HG02943 (cell line): ENCODE measurements around the gene CORO1C.
A peak's percentile ranks its signal among the peaks of the same experiment; 100 is the strongest.
"Not testable (repeated sequence)": the region's sequence is repeated elsewhere in the genome, so short reads cannot be mapped to it uniquely, and the experiment has no call there.

Source experiments
- ATAC-seq: cut with Tn5 transposase; IDR thresholded peaks from one replicate; pipeline ENCODE4 v1.9.1; 2021; ENCODE audit warnings: mild to moderate bottlenecking, low read depth, moderate library complexity; ENCODE audit not compliant: unreplicated experiment

CORO1C gene

DNA sequence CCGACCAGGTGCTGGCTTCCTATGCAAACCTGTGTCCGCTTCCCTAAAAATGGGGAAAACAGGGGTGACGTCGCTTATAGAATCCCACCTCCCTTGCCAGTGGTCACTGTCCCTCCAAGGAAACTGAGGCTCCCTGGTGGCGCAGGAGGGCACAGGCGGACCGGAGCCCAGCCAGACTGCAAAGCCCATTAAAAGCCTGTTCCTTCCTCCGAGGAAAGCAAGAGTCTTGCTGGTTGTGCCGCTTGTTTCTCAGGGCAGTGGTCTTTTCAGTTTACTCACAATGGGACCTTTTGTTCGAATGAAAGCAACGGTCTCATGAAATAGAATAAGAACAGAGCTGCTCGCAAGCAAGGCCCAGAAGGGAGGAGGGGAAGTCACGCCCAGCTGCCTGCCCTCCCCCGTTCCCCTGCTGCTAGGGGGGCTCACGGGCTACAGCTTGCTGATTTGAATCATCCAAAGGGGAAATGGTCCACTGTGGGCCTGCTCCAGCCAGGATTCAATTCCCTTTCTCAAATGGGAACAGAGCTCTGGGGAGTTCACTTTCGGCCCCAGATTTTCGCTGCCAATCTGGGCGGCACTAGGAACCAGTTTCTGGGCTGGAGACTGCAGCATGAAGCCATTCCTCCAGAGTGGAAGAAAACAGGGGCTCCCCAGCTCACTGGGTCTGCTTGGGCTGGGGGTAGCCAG lies 93.0 kb downstream of the CORO1C start:
- ATAC-seq = no peak

DNA sequence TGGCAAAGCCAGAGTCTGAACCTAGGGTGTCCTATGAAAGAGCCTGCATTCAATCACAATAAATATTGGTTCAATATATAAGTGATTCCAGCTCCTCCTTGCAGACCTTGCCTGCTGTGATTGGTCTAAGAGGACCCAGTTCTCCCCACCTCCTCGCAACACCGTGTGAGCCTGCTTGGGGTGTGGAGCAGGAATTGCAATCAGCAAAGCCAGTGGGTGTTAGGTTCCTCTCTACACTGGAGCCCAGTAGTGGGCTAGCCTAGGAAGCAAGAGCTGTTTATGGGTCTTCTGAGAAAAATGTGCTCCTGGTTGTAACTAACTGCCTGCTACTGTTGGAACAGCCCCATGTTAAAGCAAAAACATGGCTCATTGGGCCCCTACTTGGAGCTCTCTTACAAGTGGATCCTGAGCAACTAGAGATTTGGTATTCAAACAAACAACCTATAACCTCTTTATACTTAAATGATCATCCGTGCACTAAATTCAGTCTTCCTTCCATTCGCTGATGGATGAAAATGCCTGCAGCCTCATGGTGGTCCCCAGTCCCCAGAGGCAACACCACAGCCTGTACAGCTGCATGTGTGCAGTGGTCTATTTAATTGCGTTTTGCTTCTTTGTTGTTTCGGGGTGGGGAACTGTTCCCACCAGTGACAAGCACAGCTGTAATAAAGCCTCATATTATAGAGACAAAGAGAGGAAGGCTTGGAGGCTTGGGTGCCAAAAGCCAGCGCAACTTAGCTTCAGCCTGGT lies 93.9 kb downstream of the CORO1C start:
- no peak for ATAC-seq

GRCh38 chr12:108635997-108636808 lies 95.1 kb downstream of the CORO1C start:
- no peak for ATAC-seq

DNA sequence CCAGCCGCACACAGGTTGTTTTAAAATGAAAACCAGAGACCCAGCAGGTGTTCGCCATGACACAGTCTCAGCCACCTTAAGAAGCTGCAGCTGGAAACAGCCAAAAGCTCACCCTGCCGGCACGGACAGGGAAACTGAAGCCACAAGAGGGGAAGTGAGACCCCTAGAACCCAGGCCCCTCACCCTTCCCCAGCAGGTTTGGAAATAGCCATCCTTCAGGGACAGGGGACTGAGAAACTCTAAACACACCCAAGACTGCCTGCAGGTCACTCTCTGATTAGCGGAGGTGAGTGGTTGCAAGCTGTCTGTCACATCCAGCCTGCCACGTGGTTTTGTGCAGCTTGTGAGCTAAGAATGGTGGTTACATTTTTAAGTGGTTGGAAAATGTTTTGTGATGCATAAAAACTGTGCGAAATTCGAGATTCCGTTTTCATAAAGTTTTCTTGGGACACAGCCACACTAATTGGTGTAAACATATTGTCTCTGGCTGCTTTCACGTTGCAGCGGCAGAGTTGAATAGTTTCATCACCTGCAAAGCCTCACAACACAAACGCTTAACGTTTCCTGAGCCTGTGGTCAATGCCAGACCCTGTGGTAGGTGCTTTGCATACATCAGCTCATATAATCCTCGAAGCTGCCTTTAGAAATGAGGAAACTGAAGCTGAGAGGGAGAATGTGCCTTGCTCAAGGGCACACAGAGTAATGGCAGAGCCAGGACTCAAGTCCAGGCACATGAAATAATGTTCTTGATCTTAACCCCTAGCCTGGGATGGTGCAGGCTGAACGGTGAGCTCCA lies 95.9 kb downstream of the CORO1C start:
- ATAC-seq = peak; percentile 42

DNA sequence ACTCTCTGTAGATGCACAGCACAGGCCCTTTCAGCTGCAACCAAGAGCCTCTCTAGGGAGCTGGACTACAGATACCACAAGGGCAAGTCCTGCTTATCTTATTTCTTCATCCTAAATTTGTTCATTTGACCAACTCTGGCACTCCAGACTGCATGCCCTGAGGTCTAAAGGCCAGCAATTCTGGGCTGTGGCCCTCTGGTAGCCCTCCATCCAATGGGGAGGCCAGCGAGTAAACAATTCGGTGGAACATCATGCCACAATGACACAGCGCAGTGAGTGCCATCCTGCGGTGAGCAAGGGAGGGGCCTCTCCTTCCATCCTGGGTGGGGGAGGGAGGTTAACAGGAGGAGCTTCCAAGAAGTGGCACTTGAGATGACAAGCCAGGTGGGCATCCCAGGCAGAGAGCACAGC lies 97.0 kb downstream of the CORO1C start:
- ATAC-seq = no peak

- peak; percentile 50 for ATAC-seq
These were observed 97.6 kb downstream of the CORO1C start, which contains the start of gene SELPLG for GRCh38 chr12:108633534-108634248. Gene SELPLG, minus strand, starts transcription at chr12:108633894. Its CDS starts 9,587 bp downstream, at chr12:108624307.

DNA sequence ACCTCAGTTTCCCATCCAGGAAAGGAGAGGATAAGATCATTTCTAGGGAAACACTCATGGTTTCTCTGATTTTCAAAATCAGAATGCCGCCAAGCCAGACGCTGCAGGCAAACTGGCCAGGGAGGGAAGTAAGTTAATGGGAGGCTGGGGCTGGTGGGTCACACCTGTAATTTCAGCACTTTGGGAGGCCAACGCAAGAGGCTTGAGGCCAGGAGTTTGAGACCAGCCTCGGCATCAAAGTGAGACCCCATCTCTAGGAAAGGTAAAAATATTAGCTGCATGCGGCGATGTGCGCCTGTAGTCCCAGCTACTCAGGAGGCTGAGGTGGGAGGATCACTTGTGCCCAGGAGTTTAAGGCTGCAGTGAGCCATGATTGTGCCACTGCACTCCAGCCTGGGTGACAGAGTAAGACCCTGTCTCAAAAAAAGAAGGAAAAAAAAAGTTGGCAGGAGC lies 98.2 kb downstream of the CORO1C start:
- ATAC-seq = no peak

GRCh38 chr12:108631261-108631660 lies 100.1 kb downstream of the CORO1C start:
- not testable (repeated sequence) for ATAC-seq

- ATAC-seq = no peak
These were observed 100.7 kb downstream of the CORO1C start for GRCh38 chr12:108630481-108631207.

- no peak for ATAC-seq
These were observed 101.4 kb downstream of the CORO1C start for GRCh38 chr12:108629824-108630476.

DNA sequence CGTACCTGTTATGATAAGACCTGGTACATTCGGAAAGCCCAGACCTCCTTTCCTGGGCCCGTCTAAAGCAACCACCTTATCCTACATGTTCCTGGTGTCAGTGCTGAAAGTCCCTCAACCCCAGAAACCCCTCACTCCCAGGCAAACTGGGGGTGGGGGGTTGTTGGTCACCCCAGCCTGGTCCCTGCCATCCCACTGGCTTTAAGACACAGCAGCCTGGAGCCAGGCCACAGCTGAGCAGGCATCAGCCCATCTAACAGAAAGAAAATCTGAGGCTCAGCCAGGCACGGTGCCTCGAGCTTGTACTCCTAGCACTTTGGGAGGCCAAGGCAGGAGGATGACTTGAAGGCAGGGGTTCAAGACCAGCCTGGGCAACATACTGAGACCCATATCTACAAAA lies 102.2 kb downstream of the CORO1C start:
- no peak for ATAC-seq

DNA sequence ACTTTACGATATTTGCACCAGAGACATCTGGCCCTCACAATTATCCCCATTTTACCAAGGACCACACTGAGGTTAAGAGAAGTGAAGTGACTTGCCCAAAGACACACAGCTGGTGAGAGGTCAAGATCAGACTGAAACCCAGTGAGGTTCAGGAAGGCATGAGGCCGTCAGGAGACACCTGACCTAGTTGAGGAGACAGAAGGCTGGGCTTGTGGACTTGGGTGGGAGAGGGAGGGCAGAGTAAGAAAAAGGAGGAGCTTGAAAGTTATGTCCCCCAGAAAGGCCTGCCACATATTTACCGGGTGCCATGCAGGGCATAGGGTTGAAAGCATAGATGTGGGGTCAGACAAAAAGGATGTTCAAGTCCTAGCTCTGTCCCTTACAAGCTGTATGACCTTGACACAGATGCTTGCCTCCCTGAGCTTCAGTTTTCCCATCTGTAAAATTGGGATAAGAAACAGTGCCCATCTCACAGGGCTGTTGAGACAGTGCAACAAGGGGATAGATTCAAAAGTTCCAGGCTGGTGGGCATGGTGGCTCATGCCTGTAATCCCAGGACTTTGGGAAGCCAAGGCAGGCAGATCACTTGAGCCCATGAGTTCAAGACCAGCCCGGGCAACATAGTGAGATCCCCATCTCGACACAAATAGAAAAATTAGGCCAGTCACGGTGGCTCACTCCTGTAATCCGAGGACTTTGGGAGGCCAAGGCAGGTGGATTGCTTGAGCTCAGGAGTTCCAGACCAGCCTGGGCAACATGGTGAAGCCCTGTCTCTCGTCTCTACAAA lies 104.0 kb downstream of the CORO1C start:
- no peak for ATAC-seq

GRCh38 chr12:108625228-108625627 lies 106.1 kb downstream of the CORO1C start:
- ATAC-seq = no peak

DNA sequence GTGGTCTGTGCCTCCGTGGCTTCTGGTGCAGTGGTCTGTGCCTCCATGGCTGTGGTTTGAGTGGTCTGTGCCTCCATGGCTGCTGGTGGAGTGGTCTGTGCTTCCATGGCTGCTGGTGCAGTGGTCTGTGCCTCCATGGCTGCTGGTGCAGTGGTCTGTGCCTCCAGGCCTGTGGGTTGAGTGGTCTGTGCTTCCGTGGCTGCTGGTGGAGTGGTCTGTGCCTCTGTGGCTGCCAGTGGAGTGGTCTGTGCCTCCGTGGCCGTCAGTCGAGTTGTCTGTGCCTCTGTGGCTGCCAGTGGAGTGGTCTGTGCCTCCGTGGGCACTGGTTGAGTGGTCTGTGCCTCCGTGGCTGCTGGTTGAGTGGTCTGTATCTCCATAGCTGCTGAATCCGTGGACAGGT lies 107.7 kb downstream of the CORO1C start:
- no peak for ATAC-seq

GRCh38 chr12:108622921-108623514 lies 108.3 kb downstream of the CORO1C start:
- ATAC-seq = no peak

DNA sequence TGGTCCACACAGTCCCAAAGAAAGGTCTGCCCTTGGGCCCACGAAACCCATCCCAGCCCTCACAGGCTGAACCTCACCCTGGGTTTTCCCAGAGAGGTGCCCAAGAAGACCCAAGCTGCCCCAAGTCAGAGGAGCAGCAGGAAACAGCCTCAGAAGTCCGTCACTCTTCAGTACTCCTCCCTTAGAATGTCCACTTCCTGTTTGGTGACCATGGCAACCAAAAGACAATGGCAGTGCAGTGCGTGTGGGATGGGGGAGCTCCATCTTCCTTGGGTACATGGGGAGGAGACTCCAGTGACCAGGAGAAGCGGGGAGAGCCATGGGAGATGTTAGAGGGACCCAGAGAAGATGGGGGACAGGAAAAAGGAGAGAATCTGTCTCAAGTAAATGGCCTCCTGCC lies 108.9 kb downstream of the CORO1C start:
- no peak for ATAC-seq

GRCh38 chr12:108621161-108621560 lies 110.2 kb downstream of the CORO1C start:
- ATAC-seq = no peak
